HG03439 (cell line): Measurements from ENCODE around the gene CCN6.
"Not testable (repeated sequence)": the region's sequence is repeated elsewhere in the genome, so short reads cannot be mapped to it uniquely, and the experiment has no call there.

Experiments used
- ATAC-seq: cut with Tn5 transposase; IDR thresholded peaks from one replicate; pipeline ENCODE4 v1.9.1; 2021; ENCODE audit warnings: mild to moderate bottlenecking, moderate library complexity; ENCODE audit not compliant: unreplicated experiment

Gene CCN6

GRCh38 chr6:112029045-112029822 lies 24.7 kb upstream of the CCN6 start:
- ATAC-seq, result no peak

- no peak for ATAC-seq
Observed at GRCh38 chr6:112030206-112030960, 23.5 kb upstream of the CCN6 start.

GRCh38 chr6:112030961-112031660 lies 22.8 kb upstream of the CCN6 start:
- ATAC-seq, result no peak

DNA sequence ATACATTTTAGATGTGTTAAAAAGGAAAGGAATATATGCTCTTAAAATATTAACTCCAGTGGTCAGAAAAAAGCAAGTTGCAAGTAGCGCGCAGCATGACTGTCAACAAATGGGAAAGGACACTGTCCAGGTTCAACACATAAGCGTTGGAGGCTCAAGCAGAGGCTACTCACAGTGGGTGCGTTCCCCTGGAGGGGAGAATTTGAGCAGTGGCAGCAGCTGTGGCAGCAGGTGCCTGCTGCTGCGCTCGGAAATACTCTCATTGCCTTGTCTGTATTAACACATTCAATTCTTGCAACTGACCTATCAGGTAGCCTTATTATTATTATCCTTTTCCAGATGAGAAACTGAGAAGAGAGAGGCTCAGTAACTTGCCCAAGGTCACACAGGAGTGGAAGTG lies 21.9 kb upstream of the CCN6 start:
- ATAC-seq, result no peak

DNA sequence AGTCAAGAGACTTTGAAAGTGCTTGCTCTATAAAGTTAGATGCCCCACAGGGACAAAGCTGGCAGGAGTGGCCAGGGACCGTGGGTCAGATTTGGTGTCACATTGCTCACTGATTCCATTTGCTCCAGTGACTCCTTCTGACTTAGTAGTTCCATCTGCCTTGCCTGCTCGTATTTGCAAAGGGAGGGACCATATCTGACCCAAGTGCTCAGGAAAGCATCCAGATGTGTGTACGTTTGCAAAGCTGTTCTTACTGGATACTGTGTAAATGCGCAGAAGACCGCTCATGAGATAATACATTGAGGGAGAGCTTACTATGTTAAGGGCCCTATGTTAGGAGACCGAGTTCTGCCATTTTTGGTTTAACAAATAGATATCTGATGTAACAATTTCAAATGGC lies 21.2 kb upstream of the CCN6 start:
- no peak for ATAC-seq

- ATAC-seq, result no peak
Observed at GRCh38 chr6:112033791-112034615, 19.9 kb upstream of the CCN6 start.

DNA sequence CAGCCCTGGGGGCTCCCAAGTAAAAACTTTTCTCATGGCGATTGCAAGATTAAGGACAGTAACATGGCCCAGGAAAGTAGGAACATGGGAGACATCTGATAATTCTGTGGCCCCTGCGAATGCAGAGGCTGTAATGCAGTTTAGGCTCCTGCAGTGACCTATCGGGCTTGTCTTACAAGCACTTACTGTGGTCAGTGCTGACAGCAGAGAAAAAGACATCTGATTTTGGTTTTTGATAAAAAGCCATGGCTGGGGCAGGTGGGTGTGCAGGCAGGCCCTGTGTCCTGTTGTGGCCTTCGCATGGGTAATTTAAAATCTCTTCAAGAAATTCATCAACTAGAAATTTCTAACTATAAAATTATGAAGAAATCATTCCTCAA lies 19.3 kb upstream of the CCN6 start:
- ATAC-seq, result no peak

DNA sequence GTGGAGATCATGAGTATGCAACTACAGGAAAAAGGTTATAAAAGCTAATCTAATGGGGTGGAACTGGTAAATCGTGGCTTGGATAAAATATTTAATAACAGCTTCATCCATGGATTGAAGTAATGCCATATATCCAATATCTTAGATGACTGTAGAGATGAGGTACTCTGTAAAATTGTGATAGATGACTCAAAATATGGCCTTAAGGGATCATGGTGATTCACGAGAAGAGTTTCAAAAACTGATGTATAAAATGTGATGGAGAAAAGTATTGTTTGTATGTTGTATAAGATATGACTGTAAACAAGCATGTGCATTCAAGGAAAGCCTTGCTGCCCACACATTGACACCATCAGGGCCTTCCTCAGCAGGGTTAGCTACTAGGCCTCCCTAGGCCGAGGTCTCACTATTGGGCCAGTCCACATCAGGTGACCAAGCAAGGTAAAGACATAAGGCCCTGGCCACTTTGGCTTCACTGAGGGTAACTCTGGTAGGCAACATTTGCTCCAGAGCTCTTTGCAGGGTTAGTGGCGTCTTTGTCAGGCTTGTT lies 17.7 kb upstream of the CCN6 start:
- ATAC-seq, result no peak

DNA sequence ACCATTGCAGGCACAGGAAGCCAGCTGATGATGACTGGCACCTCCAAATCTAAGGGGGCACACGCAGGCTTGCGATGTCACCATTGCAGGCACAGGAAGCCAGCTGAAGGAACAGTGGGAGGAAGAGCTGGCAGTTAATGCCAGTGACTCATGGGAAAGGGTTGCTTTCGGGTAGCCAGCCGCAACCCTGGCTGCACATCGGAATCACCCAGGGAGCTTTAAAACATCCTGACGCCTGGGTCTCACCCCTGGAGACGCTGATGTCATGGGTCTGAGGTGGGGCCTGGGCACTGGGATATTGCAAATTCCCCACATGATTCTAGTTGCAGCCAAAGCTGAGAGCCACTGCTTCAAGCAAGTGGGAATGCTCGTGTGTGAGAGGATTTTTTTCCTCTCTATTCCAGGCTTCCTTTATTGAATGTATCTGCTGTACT lies 16.1 kb upstream of the CCN6 start:
- no peak for ATAC-seq

GRCh38 chr6:112038268-112038667 lies 15.6 kb upstream of the CCN6 start:
- no peak for ATAC-seq

DNA sequence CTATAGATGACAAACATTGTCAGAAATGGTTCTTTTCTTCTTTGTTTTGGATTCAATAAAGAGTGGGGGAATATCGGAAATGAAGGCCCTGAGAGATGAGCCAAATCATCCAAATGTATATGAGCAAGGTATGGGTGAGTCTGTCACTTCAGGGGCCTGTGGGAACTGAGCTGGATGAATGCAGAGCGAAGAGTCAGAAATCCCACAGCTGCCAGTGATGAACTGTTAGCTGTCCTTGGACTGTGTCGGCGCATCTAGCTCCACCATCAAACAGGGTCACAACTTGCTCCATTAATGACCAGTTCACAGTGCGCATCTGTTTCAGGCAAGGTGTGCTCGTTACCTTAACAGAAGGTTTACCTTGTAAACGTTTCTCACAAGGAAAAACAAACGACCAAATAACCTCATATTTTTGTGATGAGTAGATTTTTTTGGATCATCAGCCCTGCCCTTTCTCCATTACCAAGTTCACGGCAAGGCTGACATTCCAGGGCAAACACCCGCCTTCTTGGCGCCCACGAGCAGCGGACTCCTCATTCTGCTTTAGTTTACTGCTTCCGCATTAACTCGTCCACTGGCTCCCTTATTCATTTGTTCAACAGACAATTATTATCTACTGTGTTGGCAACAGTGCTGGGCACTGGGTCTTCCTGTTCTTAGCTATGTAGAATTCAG lies 15.0 kb upstream of the CCN6 start:
- no peak for ATAC-seq

GRCh38 chr6:112039431-112039770 lies 14.5 kb upstream of the CCN6 start:
- no peak for ATAC-seq

DNA sequence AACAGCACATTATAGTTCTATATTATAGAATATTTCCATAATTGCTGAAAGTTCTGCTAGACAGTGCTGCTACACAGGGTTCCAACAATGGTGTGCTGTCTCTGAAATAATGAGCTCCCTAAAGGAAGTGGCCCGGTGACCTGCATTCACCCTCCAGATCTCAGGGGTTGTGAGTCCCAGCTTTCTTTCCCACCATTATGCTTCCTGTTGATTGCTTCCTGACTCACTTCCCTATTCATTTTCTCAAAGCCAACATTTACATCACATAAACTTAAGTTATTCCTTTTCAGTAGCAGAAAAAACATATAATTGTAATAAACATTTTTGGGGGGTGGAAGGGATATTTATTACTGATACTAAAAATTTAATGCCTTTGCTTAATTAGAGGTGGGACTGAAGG lies 12.9 kb upstream of the CCN6 start:
- no peak for ATAC-seq

GRCh38 chr6:112041535-112041934 lies 12.4 kb upstream of the CCN6 start:
- ATAC-seq, result no peak

DNA sequence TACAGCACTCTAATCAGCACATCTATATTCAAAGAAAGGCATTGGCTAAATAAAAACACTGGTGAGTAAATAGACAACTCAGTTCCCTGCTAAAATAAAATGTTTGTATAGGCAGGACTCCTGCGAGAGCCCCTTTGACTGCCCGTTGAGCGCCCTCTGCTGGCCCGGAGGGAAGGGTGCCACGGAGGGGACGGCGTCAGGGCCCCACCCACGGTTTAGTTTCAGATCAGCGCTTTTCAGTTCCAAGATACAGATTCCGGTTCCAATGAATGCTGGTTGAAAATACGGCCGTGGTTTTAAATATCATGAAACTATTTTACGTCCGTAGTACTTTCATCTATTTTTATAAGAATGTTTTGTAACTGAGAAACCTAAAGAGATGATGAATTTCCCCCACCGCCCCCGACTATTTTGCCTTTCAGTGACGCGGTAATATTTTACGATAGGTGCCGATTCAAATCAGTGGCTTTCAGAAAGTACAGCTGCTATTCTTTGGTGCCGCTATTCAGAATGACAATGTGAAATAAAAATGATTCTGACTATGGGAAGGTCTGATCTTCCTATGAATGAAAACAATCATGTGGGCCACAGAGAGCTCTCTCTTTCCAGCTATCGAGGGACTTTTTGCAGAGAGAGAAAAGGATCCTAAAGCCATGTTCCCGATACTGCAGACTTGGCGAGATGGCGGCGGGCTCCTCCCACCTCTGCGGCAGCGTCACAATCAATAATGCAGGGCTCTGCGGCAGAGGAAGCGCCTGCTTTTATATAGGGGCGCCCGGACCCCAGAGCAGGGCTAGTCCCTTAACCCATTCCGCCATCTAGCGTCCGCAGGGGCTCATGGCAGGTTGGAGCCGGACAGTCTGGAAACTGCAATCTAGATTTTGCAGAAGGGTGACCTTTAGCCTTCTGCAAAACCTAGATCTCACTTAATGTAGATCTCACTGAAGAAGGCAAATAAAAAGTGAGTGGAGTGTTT lies 10.6 kb upstream of the CCN6 start:
- peak; percentile 89 for ATAC-seq

- ATAC-seq, result no peak
Observed at GRCh38 chr6:112044196-112044595, 9.7 kb upstream of the CCN6 start.

DNA sequence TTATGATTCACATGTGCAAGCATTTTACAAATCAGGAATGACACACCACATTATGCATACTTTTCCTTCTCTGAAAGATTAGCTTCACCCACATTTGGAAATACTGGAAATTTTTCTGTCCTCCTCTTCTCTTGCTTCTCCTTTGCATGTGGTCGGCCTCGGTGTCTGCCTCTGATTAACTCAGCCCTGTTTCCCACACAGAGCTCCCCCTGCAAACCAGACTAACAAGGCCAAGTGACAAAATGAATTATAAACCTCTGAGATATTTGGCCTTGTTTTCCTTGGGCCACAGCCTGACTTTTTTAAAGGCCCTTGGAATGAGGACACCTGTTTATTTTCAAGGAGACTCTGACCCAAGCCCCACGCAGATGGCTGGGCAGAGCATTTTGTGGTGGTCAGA lies 9.0 kb upstream of the CCN6 start:
- no peak for ATAC-seq

DNA sequence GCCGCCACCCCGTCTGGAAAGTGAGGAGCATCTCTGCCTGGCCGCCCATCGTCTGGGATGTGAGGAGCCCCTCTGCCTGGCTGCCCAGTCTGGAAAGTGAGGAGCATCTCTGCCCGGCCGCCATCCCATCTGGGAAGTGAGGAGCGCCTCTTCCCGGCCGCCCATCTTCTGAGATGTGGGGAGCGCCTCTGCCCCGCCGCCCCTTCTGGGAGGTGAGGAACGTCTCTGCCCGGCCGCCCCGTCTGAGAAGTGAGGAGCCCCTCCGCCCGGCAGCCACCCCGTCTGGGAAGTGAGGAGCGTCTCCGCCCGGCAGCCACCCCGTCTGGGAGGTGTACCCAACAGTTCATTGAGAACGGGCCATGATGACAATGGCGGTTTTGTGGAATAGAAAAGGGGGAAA lies 6.4 kb upstream of the CCN6 start:
- ATAC-seq, result not testable (repeated sequence)
